ENCODE results near the gene SERPINB3.
"Not testable (repeated sequence)": the region's sequence is repeated elsewhere in the genome, so short reads cannot be mapped to it uniquely, and the experiment has no call there.

Gene SERPINB3

DNA sequence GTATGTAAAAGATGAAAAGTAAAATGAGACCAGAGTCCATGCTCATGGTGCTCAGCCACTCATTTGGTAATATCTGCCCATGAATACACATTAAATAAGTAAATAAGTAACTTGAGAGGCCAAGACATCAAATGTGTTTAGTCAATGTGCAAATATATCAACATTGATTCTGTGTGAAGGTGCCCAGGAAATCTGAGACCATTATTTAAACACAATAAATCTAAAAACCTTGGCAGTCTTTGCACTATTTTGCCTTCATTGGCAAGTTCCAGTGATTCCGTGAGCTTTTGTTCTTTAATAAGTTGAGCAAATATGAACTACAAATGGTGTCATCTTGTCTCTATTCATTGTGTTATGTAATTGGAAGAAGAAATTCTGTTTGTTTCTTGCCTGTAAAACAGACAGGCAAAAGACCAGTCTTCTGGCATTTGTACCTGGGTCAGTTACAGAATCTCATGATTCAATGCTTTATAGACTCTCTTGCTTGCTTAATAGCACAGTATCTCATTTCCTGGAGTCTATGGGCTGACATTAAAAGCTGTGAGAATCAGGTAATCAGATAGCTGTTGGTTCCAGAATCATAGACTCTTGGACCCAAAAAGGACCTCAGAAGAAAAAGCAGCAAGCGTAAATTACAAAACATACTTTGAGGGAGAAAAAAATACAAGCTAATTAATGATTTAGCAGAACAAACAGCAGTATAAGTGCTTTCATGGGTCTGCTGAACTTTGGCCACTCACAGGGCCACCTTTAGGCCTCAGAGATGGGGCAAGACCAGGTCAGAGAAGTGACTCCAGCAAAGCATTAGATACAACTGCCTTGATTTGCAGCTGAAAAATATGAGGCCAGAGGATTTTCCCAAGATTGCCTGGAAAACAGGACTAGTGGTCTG lies 20.0 kb upstream of the SERPINB3 start:
- no peak for TF ChIP-seq JUND (IDR thresholded peaks at IDR 0.05; ENCODE audit: low read depth)
- no peak for DNase-seq (ENCODE audit: low read depth in 1 of 2, low spot score in 1 of 2)
- in situ Hi-C loops (cut with HindIII; ENCODE audit: low pct_unique_long_range_greater_than_20kb, low sequenced_read_pairs), result no loop called here

- DNase-seq (ENCODE audit: low read depth in 1 of 2, low spot score in 1 of 2), result no peak
- in situ Hi-C loops (cut with HindIII; ENCODE audit: low pct_unique_long_range_greater_than_20kb, low sequenced_read_pairs), result no loop called here
- no peak for TF ChIP-seq JUND (IDR thresholded peaks at IDR 0.05; ENCODE audit: low read depth)
Measured at GRCh38 chr18:63679820-63680606, 18.3 kb upstream of the SERPINB3 start.

DNA sequence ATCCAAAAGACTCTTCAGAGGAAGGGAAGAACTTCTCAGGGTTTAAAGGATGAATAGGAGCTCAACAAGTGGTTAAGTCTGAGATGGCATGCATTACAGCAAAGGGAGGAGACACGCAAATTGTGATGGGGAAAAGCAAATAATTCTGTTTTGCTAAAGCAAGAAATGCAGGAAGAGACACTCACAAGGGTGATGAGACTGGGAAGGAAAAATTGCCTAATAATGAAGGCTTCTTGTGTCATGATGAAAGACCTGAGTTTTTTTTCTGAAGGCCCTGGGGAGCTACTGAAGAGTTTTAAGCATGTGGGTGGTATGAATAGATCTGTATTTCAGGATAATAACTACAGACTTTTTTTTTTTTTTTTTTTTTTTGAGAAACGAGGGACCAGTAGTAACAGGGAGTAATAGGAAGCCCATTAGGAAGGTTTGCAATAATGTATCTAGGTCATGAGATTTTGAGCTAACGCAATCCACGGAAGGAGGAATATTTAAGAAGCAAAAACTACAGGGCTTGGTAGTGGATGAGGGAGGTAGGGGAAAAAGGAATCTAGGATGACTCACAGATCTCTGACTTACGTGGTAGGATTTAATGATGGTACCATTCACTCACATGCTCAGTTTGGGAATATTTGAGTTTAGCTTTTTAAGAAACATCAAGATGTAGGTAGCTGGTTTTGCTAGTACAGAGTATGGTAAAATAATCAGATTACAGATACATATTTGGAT lies 16.0 kb upstream of the SERPINB3 start:
- TF ChIP-seq JUND (IDR thresholded peaks at IDR 0.05; ENCODE audit: low read depth), result no peak
- in situ Hi-C loops (cut with HindIII; ENCODE audit: low pct_unique_long_range_greater_than_20kb, low sequenced_read_pairs), result no loop called here
- no peak for DNase-seq (ENCODE audit: low read depth in 1 of 2, low spot score in 1 of 2)

- no peak for TF ChIP-seq JUND (IDR thresholded peaks at IDR 0.05; ENCODE audit: low read depth)
- DNase-seq (ENCODE audit: low read depth in 1 of 2, low spot score in 1 of 2), result peak; percentile 4 to 32
- in situ Hi-C loops (cut with HindIII; ENCODE audit: low pct_unique_long_range_greater_than_20kb, low sequenced_read_pairs), result no loop called here
Measured at GRCh38 chr18:63676526-63677323, 15.0 kb upstream of the SERPINB3 start.

GRCh38 chr18:63664571-63664970 lies 2.9 kb upstream of the SERPINB3 start:
- TF ChIP-seq JUND (IDR thresholded peaks at IDR 0.05; ENCODE audit: low read depth), result no peak
- in situ Hi-C loops (cut with HindIII; ENCODE audit: low pct_unique_long_range_greater_than_20kb, low sequenced_read_pairs), result no loop called here
- no peak for DNase-seq (ENCODE audit: low read depth in 1 of 2, low spot score in 1 of 2)

- in situ Hi-C loops (cut with HindIII; ENCODE audit: low pct_unique_long_range_greater_than_20kb, low sequenced_read_pairs); DNase-seq (ENCODE audit: low read depth in 1 of 2, low spot score in 1 of 2): not testable (repeated sequence)
Measured at GRCh38 chr18:63658920-63659319, 2.8 kb downstream of the SERPINB3 start.

GRCh38 chr18:63650271-63650670 lies 11.4 kb downstream of the SERPINB3 start:
- in situ Hi-C loops (cut with HindIII; ENCODE audit: low pct_unique_long_range_greater_than_20kb, low sequenced_read_pairs); DNase-seq (ENCODE audit: low read depth in 1 of 2, low spot score in 1 of 2): not testable (repeated sequence)

- no peak for DNase-seq (ENCODE audit: low read depth in 1 of 2, low spot score in 1 of 2)
- TF ChIP-seq JUND (IDR thresholded peaks at IDR 0.05; ENCODE audit: low read depth), result no peak
- in situ Hi-C loops (cut with HindIII; ENCODE audit: low pct_unique_long_range_greater_than_20kb, low sequenced_read_pairs), result no loop called here
Measured at GRCh38 chr18:63648241-63648640, 13.5 kb downstream of the SERPINB3 start.

- DNase-seq (ENCODE audit: low read depth in 1 of 2, low spot score in 1 of 2), result no peak
- no peak for TF ChIP-seq JUND (IDR thresholded peaks at IDR 0.05; ENCODE audit: low read depth)
- in situ Hi-C loops (cut with HindIII; ENCODE audit: low pct_unique_long_range_greater_than_20kb, low sequenced_read_pairs), result no loop called here
Measured at GRCh38 chr18:63646936-63647335, 14.8 kb downstream of the SERPINB3 start.

DNA sequence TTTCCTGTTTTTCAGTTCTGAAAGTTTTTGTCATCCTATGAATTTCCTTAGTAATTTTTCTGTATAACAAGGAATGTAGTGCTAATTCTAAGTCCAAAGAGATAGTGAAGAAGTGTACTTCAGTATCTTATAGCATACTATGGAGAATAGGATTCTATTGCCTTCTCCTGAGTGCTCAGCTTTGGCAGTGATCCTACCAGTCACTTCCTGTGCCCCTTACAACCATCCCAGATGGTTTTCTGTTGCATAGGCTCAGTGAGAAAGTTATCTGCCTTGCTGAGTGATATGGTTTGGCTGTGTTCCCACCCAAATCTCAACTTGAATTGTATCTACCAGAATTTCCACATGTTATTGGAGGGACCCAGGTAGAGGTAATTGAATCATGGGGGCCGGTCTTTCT lies 17.0 kb downstream of the SERPINB3 start:
- DNase-seq (ENCODE audit: low read depth in 1 of 2, low spot score in 1 of 2); in situ Hi-C loops (cut with HindIII; ENCODE audit: low pct_unique_long_range_greater_than_20kb, low sequenced_read_pairs): not testable (repeated sequence)

DNA sequence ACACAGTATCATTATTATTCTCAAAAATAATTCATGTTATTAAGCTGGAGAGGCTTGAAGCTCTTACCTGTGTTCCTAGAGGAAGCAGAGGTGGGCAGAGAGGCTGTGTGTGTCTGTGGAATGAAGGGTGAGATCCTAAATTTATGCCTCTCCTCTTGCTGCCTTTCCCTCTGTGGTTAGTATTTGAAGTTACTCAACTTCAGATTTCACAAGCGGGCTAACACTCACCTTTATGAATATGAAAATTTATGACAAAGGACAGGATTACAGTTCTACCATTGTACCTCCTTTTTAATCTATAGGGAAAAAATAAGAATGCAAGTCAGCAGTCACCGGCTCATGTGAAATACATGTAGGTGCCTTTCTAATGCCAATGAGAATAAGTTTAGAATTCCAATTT lies 17.6 kb downstream of the SERPINB3 start, which contains the start of gene SERPINB4:
Gene SERPINB4, minus strand, starts transcription at position 115 of the 400 bp plus-strand sequence. CDS start 679 bp downstream, outside the sequence.
- in situ Hi-C loops (cut with HindIII; ENCODE audit: low pct_unique_long_range_greater_than_20kb, low sequenced_read_pairs), result not testable (repeated sequence)

DNA sequence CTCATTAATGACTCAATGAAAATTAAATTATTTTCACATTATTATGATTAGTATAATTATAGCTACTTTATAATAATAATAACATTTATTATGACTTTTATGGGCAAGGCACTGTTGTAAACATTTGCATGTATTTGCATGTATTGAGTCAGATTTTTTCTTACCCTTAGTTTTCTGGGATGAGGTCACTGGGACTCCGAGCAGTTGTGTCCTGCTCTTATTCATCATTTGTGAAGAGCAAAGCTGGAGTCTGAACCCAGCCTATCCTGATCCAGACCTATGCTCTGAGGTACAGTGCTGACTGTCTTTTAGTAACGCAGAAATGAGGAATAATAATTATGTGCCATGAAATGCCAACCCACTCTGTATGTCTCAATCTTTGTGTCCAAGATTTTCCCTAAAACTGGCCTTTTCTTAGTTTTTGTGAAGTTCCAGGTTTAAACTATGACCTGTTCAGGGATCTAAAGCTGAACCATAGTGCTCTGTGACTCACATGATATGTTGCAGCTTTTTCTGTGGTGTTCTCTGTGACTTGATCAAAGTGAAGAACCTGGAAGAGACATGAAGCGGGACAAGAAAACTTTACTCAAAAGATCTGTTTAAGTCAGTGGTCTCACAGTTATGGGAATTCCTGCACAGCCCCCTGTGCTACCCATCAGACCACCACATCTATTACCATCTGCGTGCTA lies 18.9 kb downstream of the SERPINB3 start:
- in situ Hi-C loops (cut with HindIII; ENCODE audit: low pct_unique_long_range_greater_than_20kb, low sequenced_read_pairs); DNase-seq (ENCODE audit: low read depth in 1 of 2, low spot score in 1 of 2): not testable (repeated sequence)

More for the DNA sequence above, 17.6 kb downstream of the SERPINB3 start, which contains the start of gene SERPINB4:
- DNase-seq (ENCODE audit: low read depth in 1 of 2, low spot score in 1 of 2), result not testable (repeated sequence)

GRCh38 chr18:63641157-63641680 lies 20.5 kb downstream of the SERPINB3 start:
- in situ Hi-C loops (cut with HindIII; ENCODE audit: low pct_unique_long_range_greater_than_20kb, low sequenced_read_pairs); DNase-seq (ENCODE audit: low read depth in 1 of 2, low spot score in 1 of 2): not testable (repeated sequence)
